Coronary artery (tissue), 2 donors: ENCODE measurements around the gene TMEM176A.

Experiments used
- DNase-seq: peaks from one replicate; pipeline ENCODE4 v3.0.0-alpha.2; 2017; ENCODE audit warnings: low spot score
- H3K27ac ChIP-seq, 2 donors: fragments of 200-600 bp; sonication (generic); one replicate each; pipeline ENCODE4 v1.5.1; 2016 to 2019
- H3K4me3 ChIP-seq: fragments of 200-600 bp; sonication (generic); 2 replicates; pipeline ENCODE4 v1.5.1; 2016; ENCODE audit warnings: mild to moderate bottlenecking, moderate library complexity
- TF ChIP-seq, protein P1 (sequence below): fragments of 200-600 bp; sonication (generic); IDR thresholded peaks from one replicate; pipeline ENCODE4 v1.5.1; 2019; ENCODE audit warnings: antibody characterized with exemption

TMEM176A gene

DNA sequence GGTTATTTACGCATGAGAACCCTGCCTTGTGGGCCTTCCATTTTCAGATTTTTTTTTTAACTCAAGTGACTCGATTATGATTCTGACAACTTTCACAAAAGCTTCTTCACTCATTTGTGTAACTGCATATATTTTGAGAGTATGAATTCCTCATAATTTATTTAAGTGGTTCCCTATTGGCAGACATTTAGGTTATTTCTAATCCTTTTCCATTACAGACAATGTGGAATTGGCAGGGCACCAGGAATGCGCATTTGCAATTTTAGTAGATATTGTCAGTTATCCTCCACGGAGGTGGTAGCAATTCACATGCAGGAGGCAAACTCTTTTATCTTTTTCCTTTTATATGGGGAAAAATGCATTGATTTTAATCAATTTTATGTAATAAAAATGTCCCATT, 2.9 kb upstream of the TMEM176A start:
- H3K27ac ChIP-seq: no peak overlapping the region
- TF ChIP-seq, protein P1, sequence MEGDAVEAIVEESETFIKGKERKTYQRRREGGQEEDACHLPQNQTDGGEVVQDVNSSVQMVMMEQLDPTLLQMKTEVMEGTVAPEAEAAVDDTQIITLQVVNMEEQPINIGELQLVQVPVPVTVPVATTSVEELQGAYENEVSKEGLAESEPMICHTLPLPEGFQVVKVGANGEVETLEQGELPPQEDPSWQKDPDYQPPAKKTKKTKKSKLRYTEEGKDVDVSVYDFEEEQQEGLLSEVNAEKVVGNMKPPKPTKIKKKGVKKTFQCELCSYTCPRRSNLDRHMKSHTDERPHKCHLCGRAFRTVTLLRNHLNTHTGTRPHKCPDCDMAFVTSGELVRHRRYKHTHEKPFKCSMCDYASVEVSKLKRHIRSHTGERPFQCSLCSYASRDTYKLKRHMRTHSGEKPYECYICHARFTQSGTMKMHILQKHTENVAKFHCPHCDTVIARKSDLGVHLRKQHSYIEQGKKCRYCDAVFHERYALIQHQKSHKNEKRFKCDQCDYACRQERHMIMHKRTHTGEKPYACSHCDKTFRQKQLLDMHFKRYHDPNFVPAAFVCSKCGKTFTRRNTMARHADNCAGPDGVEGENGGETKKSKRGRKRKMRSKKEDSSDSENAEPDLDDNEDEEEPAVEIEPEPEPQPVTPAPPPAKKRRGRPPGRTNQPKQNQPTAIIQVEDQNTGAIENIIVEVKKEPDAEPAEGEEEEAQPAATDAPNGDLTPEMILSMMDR: no peak
- no peak overlapping the region for H3K4me3 ChIP-seq
- no peak for DNase-seq

- DNase-seq: no peak
- peak overlapping the region in 1 of 2 donors; percentile 79 for H3K27ac ChIP-seq
- peak overlapping the region; percentile 73 for H3K4me3 ChIP-seq
- TF ChIP-seq, protein P1: no peak
Observed at GRCh38 chr7:150799156-150799555, 1.4 kb upstream of the TMEM176A start.

DNA sequence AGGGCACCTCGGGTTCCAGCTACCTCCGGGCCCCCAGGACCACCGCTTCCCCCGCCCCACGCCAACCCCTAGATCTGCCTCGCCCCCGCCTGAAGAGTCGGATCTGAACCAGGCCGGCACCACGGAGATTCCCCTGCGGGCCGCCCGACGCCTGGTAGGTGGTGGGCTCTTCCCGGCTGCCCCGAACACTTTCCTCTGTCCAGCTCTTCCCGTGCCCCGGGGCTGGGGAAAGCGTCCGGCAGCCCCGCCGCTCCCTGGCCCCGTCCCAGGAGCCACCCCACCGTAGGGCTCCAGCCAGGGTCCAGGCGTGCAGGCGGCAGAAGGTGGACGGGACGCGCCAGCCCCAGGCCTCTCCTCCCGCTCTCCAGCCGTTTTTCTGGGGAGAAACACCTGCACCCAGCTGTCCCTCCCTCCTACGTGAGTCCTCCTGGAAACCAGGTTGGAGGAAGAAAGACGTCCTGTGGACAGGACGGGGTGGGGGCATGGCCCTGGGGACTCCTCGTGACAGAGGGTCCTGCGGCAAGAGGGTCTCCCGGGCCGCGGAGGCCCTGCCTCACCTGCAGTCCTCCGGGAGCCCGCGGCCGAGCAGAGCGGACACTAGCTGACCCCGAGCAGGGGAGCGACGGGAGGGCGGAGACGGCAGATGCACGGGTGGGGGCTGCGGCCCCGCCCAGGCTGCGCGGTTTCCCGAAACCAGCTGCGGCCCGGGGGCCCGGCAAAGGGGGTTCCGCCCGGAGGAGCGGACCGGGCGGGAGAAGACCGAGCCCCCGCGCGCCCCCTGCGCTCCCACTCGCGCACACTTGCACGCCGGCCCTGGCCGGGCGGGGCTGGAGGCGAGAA, 608 bp upstream of the TMEM176A start, which contains the start of gene TMEM176B:
TMEM176B (minus strand) TSS at position 624 of the 840 bp plus-strand sequence. CDS start 3,795 bp downstream, outside the sequence.
- Histone ChIP-seq H3K27ac (peak within 1 kb of the TSS in 1 of 2 donors; percentile 79), H3K4me3 (peak within 1 kb of the TSS; percentile 73)
- peak; percentile 73 for DNase-seq
- TF ChIP-seq, protein P1: no peak

DNA sequence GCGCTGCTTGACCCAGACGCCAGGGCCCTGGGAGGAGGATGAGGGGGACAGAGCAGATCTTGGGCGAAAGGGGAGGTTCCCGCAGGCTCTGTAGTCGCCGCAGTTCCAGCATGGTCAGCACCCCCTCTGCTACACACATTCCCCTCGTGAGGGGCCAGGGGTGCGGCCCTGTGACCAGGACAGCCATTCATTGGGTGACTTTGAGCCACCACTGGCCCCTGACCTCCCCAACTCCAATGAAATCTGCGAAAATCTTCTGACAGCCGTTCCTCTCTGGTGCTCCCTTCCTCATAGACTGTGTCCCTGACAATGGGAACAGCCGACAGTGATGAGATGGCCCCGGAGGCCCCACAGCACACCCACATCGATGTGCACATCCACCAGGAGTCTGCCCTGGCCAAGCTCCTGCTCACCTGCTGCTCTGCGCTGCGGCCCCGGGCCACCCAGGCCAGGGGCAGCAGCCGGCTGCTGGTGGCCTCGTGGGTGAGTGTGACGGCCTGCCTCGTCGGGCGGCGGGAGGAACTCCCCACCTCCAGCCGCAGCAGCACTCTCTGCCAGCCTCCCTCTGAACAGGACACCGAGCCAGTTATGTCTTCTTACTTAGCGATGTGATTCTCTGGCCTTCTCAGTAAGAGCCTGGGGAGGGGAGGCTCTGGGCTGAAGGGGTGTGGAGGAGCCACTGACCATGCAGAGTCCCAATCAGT, 825 bp downstream of the TMEM176A start:
- DNase-seq: peak; percentile 66
- Histone ChIP-seq H3K27ac (peak overlapping the region in 1 of 2 donors; percentile 79), H3K4me3 (peak overlapping the region; percentile 73)
- TF ChIP-seq, protein P1: no peak

DNA sequence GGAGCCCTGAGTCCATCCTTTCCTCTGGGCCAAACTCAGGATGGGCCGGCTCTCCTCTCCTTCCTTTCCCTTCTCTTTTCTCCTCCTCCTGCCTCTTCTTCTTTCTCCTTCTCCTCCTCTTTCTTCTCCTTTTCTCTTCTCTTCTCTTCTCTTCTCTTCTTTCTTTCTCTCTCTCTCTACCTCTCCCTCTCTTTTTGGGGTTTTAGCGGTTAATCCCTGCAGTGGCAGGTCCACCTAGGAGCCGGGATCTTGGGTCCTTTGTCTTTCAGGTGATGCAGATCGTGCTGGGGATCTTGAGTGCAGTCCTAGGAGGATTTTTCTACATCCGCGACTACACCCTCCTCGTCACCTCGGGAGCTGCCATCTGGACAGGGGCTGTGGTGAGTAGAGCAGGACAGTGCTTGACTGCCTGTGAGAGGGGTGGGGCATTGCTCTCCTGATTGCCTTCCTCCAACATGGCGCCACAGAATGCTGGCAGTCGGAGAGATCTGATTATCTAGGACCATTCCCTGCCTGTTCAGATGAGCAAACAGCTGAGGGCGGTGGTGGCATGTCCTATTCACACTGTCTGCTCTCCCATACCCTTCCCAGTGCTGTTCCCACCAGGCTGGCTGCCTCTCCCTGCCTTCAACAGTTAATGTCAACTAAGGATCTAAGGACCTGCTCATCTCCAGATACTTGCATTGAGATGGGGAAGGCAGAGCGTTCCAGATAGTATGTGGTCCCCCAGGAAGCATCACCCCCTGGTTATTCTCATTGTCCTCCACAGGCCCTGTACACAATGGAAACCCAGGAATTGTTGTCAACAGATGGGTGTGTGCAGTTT, 1.6 kb downstream of the TMEM176A start:
- TF ChIP-seq, protein P1: no peak
- no peak overlapping the region for H3K4me3 ChIP-seq
- H3K27ac ChIP-seq: peak overlapping the region in 1 of 2 donors; percentile 4

DNA sequence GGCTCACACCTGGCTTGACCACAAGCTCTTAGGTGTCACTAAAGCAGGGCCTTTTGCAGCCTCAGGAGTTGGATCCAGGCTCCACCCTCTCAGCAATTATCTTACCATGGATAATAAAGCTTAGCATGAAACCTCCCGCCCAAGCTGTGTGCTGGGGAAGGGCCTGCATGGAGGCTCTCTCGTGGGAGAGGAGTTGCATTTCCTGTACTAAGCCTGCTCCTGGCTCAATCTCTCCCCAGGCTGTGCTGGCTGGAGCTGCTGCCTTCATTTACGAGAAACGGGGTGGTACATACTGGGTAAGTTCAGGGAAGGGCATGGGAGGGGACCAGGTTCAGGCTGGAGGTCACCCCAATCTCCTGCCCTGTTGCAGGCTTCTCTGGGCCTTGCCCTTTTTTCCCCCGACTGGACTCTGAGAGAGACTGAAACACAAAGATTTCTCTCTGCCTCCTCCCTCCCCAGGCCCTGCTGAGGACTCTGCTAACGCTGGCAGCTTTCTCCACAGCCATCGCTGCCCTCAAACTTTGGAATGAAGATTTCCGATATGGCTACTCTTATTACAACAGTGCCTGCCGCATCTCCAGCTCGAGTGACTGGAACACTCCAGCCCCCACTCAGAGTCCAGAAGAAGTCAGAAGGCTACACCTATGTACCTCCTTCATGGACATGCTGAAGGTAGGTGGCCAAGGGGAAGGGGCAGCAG, 2.7 kb downstream of the TMEM176A start:
- no peak for DNase-seq
- TF ChIP-seq, protein P1: no peak
- no peak overlapping the region for H3K4me3 ChIP-seq

More for the DNA sequence above, 1.6 kb downstream of the TMEM176A start:
- peak; percentile 70 for DNase-seq

More for the DNA sequence above, 2.7 kb downstream of the TMEM176A start:
- no peak overlapping the region for H3K27ac ChIP-seq
